CD14-positive monocyte (primary cell): ENCODE data around the gene THEMIS. TPM values are rescaled to one million over a fixed set of nuclear protein-coding genes. Genes with fewer than 3 reads are reported as not detected.

ENCODE experiments used
- DNase-seq, 3 donors: peaks; one replicate each; pipeline ENCODE4 v3.0.0-alpha.2; 2011 to 2022
- H2AFZ ChIP-seq: 2 replicates; pipeline ENCODE4 v1.6.0; 2012; ENCODE audit warnings: mild to moderate bottlenecking, low read depth, low read length, inconsistent platforms; ENCODE audit not compliant: insufficient read depth, poor library complexity, severe bottlenecking
- H3K27ac ChIP-seq, 2 donors: 1 replicate in 1 of 2; 2 replicates in 1 of 2; pipeline ENCODE4 v1.5.1; 2012 to 2013; ENCODE audit warnings: low read length in 2 of 2, control low read depth in 1 of 2, inconsistent platforms in 1 of 2, low read depth in 1 of 2, mild to moderate bottlenecking in 1 of 2
- H3K27me3 ChIP-seq, 2 donors: one replicate each; pipeline versions ENCODE4 v1.6.0 to v1.6.1; 2011 to 2013; ENCODE audit warnings: low read length in 2 of 2; ENCODE audit not compliant: control insufficient read depth in 2 of 2, insufficient read depth in 2 of 2
- H3K36me3 ChIP-seq, 2 donors: replicated peaks in 1 of 2; 1 replicate in 1 of 2; 2 replicates in 1 of 2; pipeline versions ENCODE4 v1.5.1 to v1.6.1; 2012 to 2013; ENCODE audit warnings: low read length in 2 of 2, control low read depth in 1 of 2, inconsistent platforms in 1 of 2, mild to moderate bottlenecking in 1 of 2; ENCODE audit not compliant: insufficient read depth in 2 of 2, control insufficient read depth in 1 of 2
- H3K4me1 ChIP-seq, 2 donors: 1 replicate in 1 of 2; 2 replicates in 1 of 2; pipeline versions ENCODE4 v1.5.1 to v1.6.1; 2012 to 2013; ENCODE audit warnings: low read length in 2 of 2, control low read depth in 1 of 2, inconsistent platforms in 1 of 2, mild to moderate bottlenecking in 1 of 2, moderate library complexity in 1 of 2; ENCODE audit not compliant: insufficient read depth in 2 of 2, control insufficient read depth in 1 of 2
- H3K4me2 ChIP-seq: replicated peaks from 2 replicates; pipeline ENCODE3; 2012; ENCODE audit warnings: low read length, moderate library complexity, mild to moderate bottlenecking; ENCODE audit not compliant: poor library complexity, severe bottlenecking; ENCODE audit errors: extremely low read depth
- H3K4me3 ChIP-seq, 3 experiments: fragments of 200-600 bp in 1 of 3; sonication (generic) in 1 of 3; replicated peaks in 1 of 3; 1 replicate in 2 of 3; 2 replicates in 1 of 3; pipeline ENCODE4 v1.5.1; 2011 to 2013; ENCODE audit warnings: low read length in 3 of 3, mild to moderate bottlenecking in 3 of 3, control low read depth in 2 of 3, low read depth in 2 of 3, inconsistent platforms in 1 of 3, moderate library complexity in 1 of 3
- H3K79me2 ChIP-seq: 2 replicates; pipeline ENCODE4 v1.6.0; 2012; ENCODE audit warnings: mild to moderate bottlenecking, control low read depth, inconsistent platforms, low read length, moderate library complexity; ENCODE audit not compliant: insufficient read depth
- H3K9ac ChIP-seq: 2 replicates; pipeline ENCODE4 v1.6.0; 2017; ENCODE audit warnings: low read length, mild to moderate bottlenecking; ENCODE audit not compliant: insufficient read depth, poor library complexity, severe bottlenecking
- H3K9me3 ChIP-seq, 2 donors: replicated peaks in 1 of 2; 1 replicate in 1 of 2; 2 replicates in 1 of 2; pipeline versions ENCODE4 v1.5.1 to v1.6.1; 2012 to 2013; ENCODE audit warnings: low read length in 2 of 2, control low read depth in 1 of 2; ENCODE audit not compliant: control insufficient read depth in 1 of 2, insufficient read depth in 1 of 2
- H4K20me1 ChIP-seq: 2 replicates; pipeline ENCODE4 v1.6.0; 2012; ENCODE audit warnings: mild to moderate bottlenecking, low read length, control low read depth, moderate library complexity; ENCODE audit not compliant: insufficient read depth
- H3K27ac Mint-ChIP-seq, 7 donors: one replicate each; pipeline ENCODE4 v1.8.0; 2020; ENCODE audit warnings: mild to moderate bottlenecking in 7 of 7, mixed read lengths in 7 of 7, moderate library complexity in 6 of 7, inconsistent platforms in 2 of 7
- H3K27me3 Mint-ChIP-seq, 3 donors: one replicate each; pipeline ENCODE4 v1.8.0; 2021 to 2022; ENCODE audit warnings: low read depth in 3 of 3, mild to moderate bottlenecking in 3 of 3, mixed read lengths in 3 of 3, moderate library complexity in 3 of 3, inconsistent platforms in 1 of 3
- H3K36me3 Mint-ChIP-seq, 2 donors: one replicate each; pipeline ENCODE4 v1.8.0; 2020; ENCODE audit warnings: mixed read lengths in 2 of 2, inconsistent platforms in 1 of 2, mild to moderate bottlenecking in 1 of 2
- H3K4me1 Mint-ChIP-seq: one replicate; pipeline ENCODE4 v1.8.0; 2020; ENCODE audit warnings: mild to moderate bottlenecking, mixed read lengths
- H3K4me3 Mint-ChIP-seq, 2 donors: one replicate each; pipeline ENCODE4 v1.8.0; 2020; ENCODE audit warnings: mild to moderate bottlenecking in 2 of 2, mixed read lengths in 2 of 2, moderate library complexity in 1 of 2
- H3K9me3 Mint-ChIP-seq, 7 donors: one replicate each; pipeline ENCODE4 v1.8.0; 2020 to 2022; ENCODE audit warnings: mixed read lengths in 7 of 7, mild to moderate bottlenecking in 6 of 7, moderate library complexity in 6 of 7, inconsistent platforms in 2 of 7
- WGBS: methylation state at CpG from one replicate; pipeline ENCODE4 v1.1.5; 2013; ENCODE audit warnings: missing lambda C conversion rate; ENCODE audit not compliant: insufficient coverage; 5-methylcytosine and 5-hydroxymethylcytosine counted together
- intact Hi-C, 2 donors: fragments of 100-400 bp; cut with micrococcal nuclease; formaldehyde crosslinking; loops; one replicate each; pipeline versions ENCODE4 v1.15.0 to v1.15.1; 2023
- polyA plus RNA-seq, 3 donors: library from polyadenylated mRNA; depleted of rRNA in 1 of 3; unstranded in 2 of 3; stranded (reverse) in 1 of 3; fragments of 300-500 nt in 2 of 3; fragments of >200 nt in 1 of 3; fragmentation: Illumina TruSeq in 2 of 3; gene quantifications; 1 replicate in 2 of 3; 2 replicates in 1 of 3; pipeline ENCODE4 v1.2.3, GENCODE V29; 2012 to 2021
- TF ChIP-seq, protein P1 (sequence below): fragments of 200-600 bp; IDR thresholded peaks from one replicate; pipeline ENCODE4 v1.8.0; 2022; ENCODE audit warnings: antibody characterized with exemption, mild to moderate bottlenecking

The THEMIS gene
- polyA plus RNA-seq, 3 donors, result 0.13 to 0.16 TPM; not detected in 1

DNA sequence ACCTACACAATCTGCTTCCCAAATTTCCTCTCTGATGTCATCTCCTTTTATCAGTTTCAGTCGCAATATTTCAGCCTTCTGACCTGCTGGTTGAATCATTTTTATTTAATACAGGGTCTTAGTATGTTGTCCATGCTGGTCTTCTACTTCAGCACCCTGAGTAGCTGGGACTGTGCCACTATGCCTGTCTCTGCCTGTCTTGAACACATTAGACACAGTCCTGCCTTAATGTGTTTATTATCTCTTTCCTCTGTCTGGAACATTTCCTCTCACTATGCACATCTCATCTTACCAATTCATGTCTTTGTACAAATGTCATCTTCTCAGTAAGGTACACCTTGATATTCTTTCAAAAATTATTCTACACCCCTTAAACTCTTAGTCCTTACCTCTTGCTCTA, 106.5 kb downstream of the THEMIS start:
- Histone ChIP-seq H3K79me2 (no peaks in the 10 kb centered on the region), H3K4me3 (no peak overlapping the region), H2AFZ (no peak overlapping the region), H3K4me2 (no peak overlapping the region), H3K4me1 (no peaks in the 10 kb centered on the region), H3K36me3 (no peaks in the 10 kb centered on the region), H3K27ac (no peak overlapping the region), H3K27me3 (no peaks in the 10 kb centered on the region), H4K20me1 (no peaks in the 10 kb centered on the region), H3K9ac (no peak overlapping the region), H3K9me3 (peaks cover 0 to 12% of the 10 kb centered on the region in 2 donors)
- TF ChIP-seq, protein P1, sequence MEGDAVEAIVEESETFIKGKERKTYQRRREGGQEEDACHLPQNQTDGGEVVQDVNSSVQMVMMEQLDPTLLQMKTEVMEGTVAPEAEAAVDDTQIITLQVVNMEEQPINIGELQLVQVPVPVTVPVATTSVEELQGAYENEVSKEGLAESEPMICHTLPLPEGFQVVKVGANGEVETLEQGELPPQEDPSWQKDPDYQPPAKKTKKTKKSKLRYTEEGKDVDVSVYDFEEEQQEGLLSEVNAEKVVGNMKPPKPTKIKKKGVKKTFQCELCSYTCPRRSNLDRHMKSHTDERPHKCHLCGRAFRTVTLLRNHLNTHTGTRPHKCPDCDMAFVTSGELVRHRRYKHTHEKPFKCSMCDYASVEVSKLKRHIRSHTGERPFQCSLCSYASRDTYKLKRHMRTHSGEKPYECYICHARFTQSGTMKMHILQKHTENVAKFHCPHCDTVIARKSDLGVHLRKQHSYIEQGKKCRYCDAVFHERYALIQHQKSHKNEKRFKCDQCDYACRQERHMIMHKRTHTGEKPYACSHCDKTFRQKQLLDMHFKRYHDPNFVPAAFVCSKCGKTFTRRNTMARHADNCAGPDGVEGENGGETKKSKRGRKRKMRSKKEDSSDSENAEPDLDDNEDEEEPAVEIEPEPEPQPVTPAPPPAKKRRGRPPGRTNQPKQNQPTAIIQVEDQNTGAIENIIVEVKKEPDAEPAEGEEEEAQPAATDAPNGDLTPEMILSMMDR, result no peak
- H3K27me3 Mint-ChIP-seq, result no peaks in the 10 kb centered on the region
- no peaks in the 10 kb centered on the region for H3K36me3 Mint-ChIP-seq
- intact Hi-C loops, result no loop called here
- peaks cover 0 to 9% (median 2%) of the 10 kb centered on the region in 7 donors for H3K9me3 Mint-ChIP-seq
- H3K4me1 Mint-ChIP-seq, result no peaks in the 10 kb centered on the region
- no CpG with 5 or more reads among the region's 1 CpG for WGBS
- no peak for DNase-seq
- no peak overlapping the region for H3K4me3 Mint-ChIP-seq
- H3K27ac Mint-ChIP-seq, result no peak overlapping the region

DNA sequence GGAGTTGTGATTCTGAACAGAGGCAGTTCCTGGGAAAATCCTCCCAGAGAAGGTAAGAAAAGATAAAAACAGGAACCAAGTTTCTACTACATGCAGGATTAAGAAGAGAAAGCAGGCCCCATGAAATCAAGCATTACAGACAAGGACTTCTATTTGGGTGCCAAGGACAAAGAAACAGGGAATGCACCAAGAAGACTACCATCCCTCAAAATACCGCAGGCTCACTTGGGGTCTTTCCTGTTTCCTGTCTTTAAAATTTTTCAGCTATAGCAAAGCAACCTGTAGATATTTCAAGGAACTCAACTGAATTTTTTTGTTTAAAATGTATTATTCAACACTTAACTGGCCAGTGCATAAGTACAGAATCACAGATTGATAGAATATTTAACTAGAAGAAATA, 107.5 kb downstream of the THEMIS start:
- Mint-ChIP-seq H3K27me3 (no peaks in the 10 kb centered on the region), H3K9me3 (peaks cover 0 to 9% (median 2%) of the 10 kb centered on the region in 7 donors), H3K4me1 (no peaks in the 10 kb centered on the region), H3K4me3 (no peak overlapping the region), H3K36me3 (no peaks in the 10 kb centered on the region), H3K27ac (no peak overlapping the region)
- intact Hi-C loops, result no loop called here
- no peak overlapping the region for H2AFZ ChIP-seq
- no peaks in the 10 kb centered on the region for H4K20me1 ChIP-seq
- TF ChIP-seq, protein P1, result no peak
- 100% methylated on average over 1 of the region's 1 CpG for WGBS
- H3K27me3 ChIP-seq, result no peaks in the 10 kb centered on the region
- H3K9me3 ChIP-seq, result peaks cover 0 to 12% of the 10 kb centered on the region in 2 donors
- H3K79me2 ChIP-seq, result no peaks in the 10 kb centered on the region
- no peak overlapping the region for H3K4me2 ChIP-seq
- H3K9ac ChIP-seq, result no peak overlapping the region
- no peaks in the 10 kb centered on the region for H3K36me3 ChIP-seq
- no peaks in the 10 kb centered on the region for H3K4me1 ChIP-seq
- H3K27ac ChIP-seq, result no peak overlapping the region
- no peak for DNase-seq
- no peak overlapping the region for H3K4me3 ChIP-seq
